Liver (tissue), 9 donors: ENCODE measurements around the gene PELO. TPM values are rescaled to one million over a fixed set of nuclear protein-coding genes. Genes with fewer than 3 reads are reported as not detected.

Source experiments
- DNase-seq: peaks from one replicate; pipeline ENCODE4 v3.0.0-alpha.2; 2017; ENCODE audit warnings: low spot score
- H3K27ac ChIP-seq, 2 donors: one replicate each; pipeline ENCODE4 v1.7.0; 2013; ENCODE audit warnings: inconsistent platforms in 2 of 2, low read length in 2 of 2, control low read depth in 1 of 2, low read depth in 1 of 2, mild to moderate bottlenecking in 1 of 2
- H3K27me3 ChIP-seq, 4 donors: one replicate each; pipeline versions ENCODE4 v1.6.1 to v1.7.0; 2013; ENCODE audit warnings: low read length in 3 of 4, inconsistent platforms in 1 of 4, mild to moderate bottlenecking in 1 of 4, moderate library complexity in 1 of 4; ENCODE audit not compliant: control insufficient read depth in 4 of 4, insufficient read depth in 4 of 4
- H3K36me3 ChIP-seq, 4 donors: one replicate each; pipeline versions ENCODE4 v1.6.1 to v1.7.0; 2013; ENCODE audit warnings: low read length in 3 of 4, mild to moderate bottlenecking in 3 of 4, low read depth in 1 of 4, moderate library complexity in 1 of 4; ENCODE audit not compliant: control insufficient read depth in 4 of 4, insufficient read depth in 3 of 4
- H3K4me1 ChIP-seq, 4 donors: one replicate each; pipeline versions ENCODE4 v1.6.1 to v1.7.0; 2013; ENCODE audit warnings: low read length in 3 of 4, mild to moderate bottlenecking in 3 of 4, moderate library complexity in 1 of 4; ENCODE audit not compliant: control insufficient read depth in 4 of 4, insufficient read depth in 4 of 4
- H3K4me3 ChIP-seq, 3 donors: one replicate each; pipeline versions ENCODE4 v1.6.1 to v1.7.0; 2013; ENCODE audit warnings: low read length in 3 of 3, control low read depth in 1 of 3, low read depth in 1 of 3, mild to moderate bottlenecking in 1 of 3
- H3K9ac ChIP-seq, 2 donors: one replicate each; pipeline ENCODE4 v1.7.0; 2013; ENCODE audit warnings: low read length in 2 of 2, mild to moderate bottlenecking in 2 of 2, moderate library complexity in 2 of 2, control low read depth in 1 of 2, low read depth in 1 of 2
- H3K9me3 ChIP-seq, 4 donors: one replicate each; pipeline versions ENCODE4 v1.6.1 to v1.7.0; 2013; ENCODE audit warnings: low read length in 3 of 4; ENCODE audit not compliant: control insufficient read depth in 4 of 4
- ATF3 ChIP-seq: IDR thresholded peaks from 2 replicates; pipeline ENCODE4 v1.6.1; 2016; ENCODE audit warnings: antibody characterized with exemption
- CTCF ChIP-seq: fragments of 150-350 bp; IDR thresholded peaks from 2 replicates; pipeline ENCODE4 v1.5.1; 2017; ENCODE audit warnings: improper control_type of control experiment, low read depth, low read length; ENCODE audit not compliant: missing input control
- FOXA1 ChIP-seq: IDR thresholded peaks from 2 replicates; pipeline ENCODE4 v1.6.1; 2016; ENCODE audit warnings: antibody characterized with exemption
- FOXA2 ChIP-seq: IDR thresholded peaks from 2 replicates; pipeline ENCODE4 v1.6.1; 2016; ENCODE audit warnings: antibody characterized with exemption
- GABPA ChIP-seq, 2 donors: IDR thresholded peaks in 1 of 2; conservative IDR thresholded peaks in 1 of 2; 2 replicates each; pipeline ENCODE4 v1.6.1; 2016; ENCODE audit warnings: antibody characterized with exemption in 2 of 2, mild to moderate bottlenecking in 1 of 2, moderate library complexity in 1 of 2
- HNF4A ChIP-seq, 2 donors: conservative IDR thresholded peaks; 2 replicates each; pipeline ENCODE4 v1.6.1; 2016; ENCODE audit warnings: antibody characterized with exemption in 2 of 2, mild to moderate bottlenecking in 2 of 2
- HNF4G ChIP-seq: IDR thresholded peaks from 2 replicates; pipeline ENCODE4 v1.6.1; 2016; ENCODE audit warnings: antibody characterized with exemption
- JUND ChIP-seq, 2 donors: IDR thresholded peaks; 2 replicates each; pipeline ENCODE4 v1.6.1; 2016; ENCODE audit warnings: antibody characterized with exemption in 2 of 2
- MAX ChIP-seq: IDR thresholded peaks from 2 replicates; pipeline ENCODE4 v1.6.1; 2016; ENCODE audit warnings: antibody characterized with exemption
- NR2F2 ChIP-seq: IDR thresholded peaks from 2 replicates; pipeline ENCODE4 v1.6.1; 2016; ENCODE audit warnings: antibody characterized with exemption
- RAD21 ChIP-seq, 2 donors: IDR thresholded peaks; 2 replicates each; pipeline ENCODE4 v1.6.1; 2016; ENCODE audit warnings: antibody characterized with exemption in 2 of 2, mild to moderate bottlenecking in 2 of 2
- RXRA ChIP-seq, 2 donors: IDR thresholded peaks; 2 replicates each; pipeline ENCODE4 v1.6.1; 2017 to 2018; ENCODE audit warnings: antibody characterized with exemption in 2 of 2, mild to moderate bottlenecking in 1 of 2
- TAF1 ChIP-seq: conservative IDR thresholded peaks from 2 replicates; pipeline ENCODE4 v1.6.1; 2016; ENCODE audit warnings: antibody characterized with exemption, mild to moderate bottlenecking
- WGBS: extraction: QIAGEN DNeasy Blood & Tissue Kit; methylation state at CpG from one replicate; pipeline ENCODE4 v1.1.7; 2013; 5-methylcytosine and 5-hydroxymethylcytosine counted together
- polyA plus RNA-seq, 2 donors: library from polyadenylated mRNA; stranded (reverse) in 1 of 2; unstranded in 1 of 2; fragments of 200-250 nt in 1 of 2; fragments of >200 nt in 1 of 2; fragmentation: Nextera tagmentation in 1 of 2; extraction: Ambion mirVana in 1 of 2; gene quantifications; one replicate each; pipeline versions ENCODE4 v1.2.1 to v1.2.3, GENCODE V29; 2013 to 2015
- total RNA-seq, 2 donors: library from RNA; depleted of rRNA; stranded (reverse); fragments of >200 nt; gene quantifications; one replicate each; pipeline ENCODE4 v1.2.3, GENCODE V29; 2014
- donor health status: healthy.
- donor health status: healthy.
- donor health status: healthy.
- donor health status: healthy.
- donor health status: healthy.

The PELO gene
- total and polyA plus RNA-seq, 4 donors = 10.1 to 24.6 (median 16.5) TPM

GRCh38 chr5:52822437-52822836 is 34.7 kb downstream of the PELO start (continued):
- TF ChIP-seq HNF4G = no peak

- no peaks in the 10 kb centered on the region for H3K9me3 ChIP-seq
- no peak overlapping the region for H3K27ac ChIP-seq
- no peak overlapping the region for H3K4me3 ChIP-seq
- no peak overlapping the region for H3K9ac ChIP-seq
- no peak for DNase-seq
- no peaks in the 10 kb centered on the region for H3K27me3 ChIP-seq
- H3K36me3 ChIP-seq = no peaks in the 10 kb centered on the region
- peaks cover 0 to 32% (median 19%) of the 10 kb centered on the region in 4 donors for H3K4me1 ChIP-seq
- 99% methylated on average over 1 of the region's 1 CpG for WGBS
- TF ChIP-seq CTCF (no peak), HNF4G (no peak), MAX (no peak), NR2F2 (no peak), GABPA (IDR thresholded peaks at IDR 0.05 in 1 of 2, conservative IDR thresholded peaks at IDR 0.05 in 1 of 2) (no peak)
Measured at GRCh38 chr5:52824827-52825226, 37.1 kb downstream of the PELO start.

GRCh38 chr5:52825826-52826225 is 38.1 kb downstream of the PELO start:
- H3K9ac ChIP-seq = no peak overlapping the region
- no peak overlapping the region for H3K4me3 ChIP-seq
- 85% methylated on average over 2 of the region's 2 CpGs for WGBS
- H3K9me3 ChIP-seq = no peaks in the 10 kb centered on the region
- H3K27ac ChIP-seq = no peak overlapping the region
- no peaks in the 10 kb centered on the region for H3K27me3 ChIP-seq
- TF ChIP-seq FOXA2 = no peak
- TF ChIP-seq JUND (IDR thresholded peaks at IDR 0.05) = no peak
- TF ChIP-seq HNF4G = no peak
- no peak for TF ChIP-seq GABPA (IDR thresholded peaks at IDR 0.05 in 1 of 2, conservative IDR thresholded peaks at IDR 0.05 in 1 of 2)
- no peak for TF ChIP-seq RAD21 (IDR thresholded peaks at IDR 0.05)
- TF ChIP-seq HNF4A (conservative IDR thresholded peaks at IDR 0.05) = no peak
- TF ChIP-seq ATF3 = no peak
- TF ChIP-seq RXRA (IDR thresholded peaks at IDR 0.05) = no peak
- TF ChIP-seq FOXA1 = no peak
- TF ChIP-seq TAF1 = no peak
- no peak for TF ChIP-seq MAX
- peaks cover 0 to 37% (median 19%) of the 10 kb centered on the region in 4 donors for H3K4me1 ChIP-seq
- no peak for DNase-seq
- no peaks in the 10 kb centered on the region for H3K36me3 ChIP-seq

- Histone ChIP-seq H3K4me3 (no peak overlapping the region), H3K9ac (no peak overlapping the region), H3K27me3 (no peaks in the 10 kb centered on the region), H3K9me3 (no peaks in the 10 kb centered on the region), H3K4me1 (peaks cover 0 to 23% (median 10%) of the 10 kb centered on the region in 4 donors), H3K36me3 (no peaks in the 10 kb centered on the region), H3K27ac (no peak overlapping the region)
- no peak for DNase-seq
- TF ChIP-seq GABPA (IDR thresholded peaks at IDR 0.05 in 1 of 2, conservative IDR thresholded peaks at IDR 0.05 in 1 of 2) = no peak
- 100% methylated on average over 1 of the region's 1 CpG for WGBS
Measured at GRCh38 chr5:52827815-52828214, 40.1 kb downstream of the PELO start.
